MM.1S (cell line): ENCODE measurements around the gene CCDC85C.

ENCODE experiments used
- DNase-seq: peaks from one replicate; pipeline ENCODE4 v3.0.0-alpha.2; 2015
- H2AFZ ChIP-seq: fragments of 300-600 bp; sonication (generic); 2 replicates; pipeline ENCODE4 v1.6.0; 2016; ENCODE audit warnings: antibody characterized with exemption, low read length
- H3F3A ChIP-seq: fragments of 300-600 bp; sonication (generic); 2 replicates; pipeline ENCODE4 v1.6.1; 2016; ENCODE audit warnings: mild to moderate bottlenecking, antibody characterized with exemption, low read length, moderate library complexity, mixed read lengths; ENCODE audit not compliant: insufficient read depth
- H3K27ac ChIP-seq: fragments of 300-600 bp; sonication (generic); 2 replicates; pipeline ENCODE4 v1.5.1; 2016; ENCODE audit warnings: mild to moderate bottlenecking, low read length
- H3K27me3 ChIP-seq: fragments of 300-600 bp; sonication (generic); replicated peaks from 2 replicates; pipeline ENCODE4 v1.6.0; 2016; ENCODE audit warnings: low read length; ENCODE audit not compliant: insufficient read depth
- H3K36me3 ChIP-seq: fragments of 300-600 bp; sonication (generic); replicated peaks from 2 replicates; pipeline ENCODE4 v1.6.1; 2016; ENCODE audit warnings: mild to moderate bottlenecking, low read length, mixed read lengths; ENCODE audit not compliant: insufficient read depth
- H3K4me1 ChIP-seq: fragments of 300-600 bp; sonication (generic); 2 replicates; pipeline ENCODE4 v1.6.1; 2016; ENCODE audit warnings: low read length, mixed read lengths
- H3K4me2 ChIP-seq: fragments of 300-600 bp; sonication (generic); 2 replicates; pipeline ENCODE4 v1.6.0; 2016; ENCODE audit warnings: low read depth, low read length
- H3K4me3 ChIP-seq: fragments of 300-600 bp; sonication (generic); 2 replicates; pipeline ENCODE4 v1.5.1; 2016; ENCODE audit warnings: low read length, mixed read lengths
- H3K79me2 ChIP-seq: fragments of 300-600 bp; sonication (generic); 2 replicates; pipeline ENCODE4 v1.6.1; 2016; ENCODE audit warnings: mixed run types, low read length, mixed read lengths
- H3K9ac ChIP-seq: fragments of 300-600 bp; sonication (generic); 2 replicates; pipeline ENCODE4 v1.6.1; 2016; ENCODE audit warnings: low read length, mixed read lengths
- H3K9me2 ChIP-seq: fragments of 300-600 bp; sonication (generic); replicated peaks from 2 replicates; pipeline ENCODE4 v1.6.1; 2016; ENCODE audit warnings: mild to moderate bottlenecking, low read length, mixed read lengths; ENCODE audit not compliant: insufficient read depth
- H3K9me3 ChIP-seq: fragments of 300-600 bp; sonication (generic); replicated peaks from 2 replicates; pipeline ENCODE4 v1.6.1; 2016; ENCODE audit warnings: mild to moderate bottlenecking, low read length, mixed read lengths; ENCODE audit not compliant: insufficient read depth
- H4K20me1 ChIP-seq: fragments of 300-600 bp; sonication (generic); 2 replicates; pipeline ENCODE4 v1.6.1; 2016; ENCODE audit warnings: mild to moderate bottlenecking, low read length, moderate library complexity, mixed read lengths; ENCODE audit not compliant: insufficient read depth
- EZH2 ChIP-seq: fragments of 300-600 bp; sonication (generic); optimal IDR thresholded peaks from 2 replicates; pipeline ENCODE3; 2017; ENCODE audit warnings: low read depth, mild to moderate bottlenecking, antibody characterized with exemption, low read length, mixed read lengths
- EZH2phosphoT487 ChIP-seq: fragments of 300-600 bp; sonication (generic); IDR thresholded peaks from 2 replicates; pipeline ENCODE4 v1.6.1; 2018; ENCODE audit warnings: antibody characterized with exemption, low read length
- TF ChIP-seq, protein P1 (sequence below): fragments of 300-600 bp; sonication (generic); IDR thresholded peaks from 2 replicates; pipeline ENCODE4 v1.5.1; 2016; ENCODE audit warnings: antibody characterized with exemption, low read length, mixed read lengths

The CCDC85C gene

DNA sequence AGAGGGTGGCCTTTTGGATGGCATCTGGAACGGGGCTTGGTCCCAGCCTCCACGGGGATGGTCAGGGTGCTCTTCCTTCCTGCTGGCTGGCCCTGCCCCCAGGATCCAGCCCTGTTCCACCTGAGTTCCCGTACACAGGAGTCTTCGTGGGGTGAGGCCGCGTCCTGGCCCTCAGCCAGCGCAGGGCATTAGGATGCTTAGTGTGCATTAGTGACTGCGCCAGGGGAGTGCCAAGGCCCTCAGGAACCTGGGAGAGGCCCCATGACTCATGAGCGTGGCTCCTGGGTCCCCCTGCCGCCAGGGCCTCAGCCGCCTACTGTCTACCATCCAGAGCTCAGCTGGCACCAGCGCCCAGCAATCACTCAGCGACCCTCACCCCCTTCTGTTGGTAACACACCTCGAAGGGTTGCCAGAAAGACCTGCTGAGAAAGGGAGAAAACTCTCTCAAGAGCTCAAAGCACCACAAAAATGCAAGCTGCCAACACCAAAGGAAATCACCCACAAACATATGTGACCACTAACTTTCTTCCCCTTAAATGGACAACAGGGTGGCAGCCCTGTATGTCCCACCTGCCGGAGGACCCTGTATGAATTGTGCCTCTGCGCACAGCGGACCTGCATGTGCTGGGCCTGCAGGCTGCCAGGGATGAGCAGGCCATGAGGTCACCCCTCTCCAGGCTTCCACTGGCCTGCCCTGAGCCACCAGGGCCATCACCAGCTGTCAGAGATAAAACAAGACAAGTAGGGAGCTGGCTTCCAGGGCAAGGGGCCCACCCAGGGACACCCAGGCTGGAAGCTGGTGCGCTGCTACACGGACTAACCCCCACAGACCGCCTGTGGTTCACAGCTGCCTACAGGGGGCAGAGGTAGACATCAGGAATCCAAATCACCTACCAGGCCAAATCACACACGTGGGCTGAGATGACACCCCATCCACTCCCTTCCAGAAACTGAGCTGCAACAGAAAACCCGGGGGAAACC lies 28.7 kb downstream of the CCDC85C start:
- Histone ChIP-seq H3K4me3 (no peak overlapping the region), H3K9ac (no peak overlapping the region), H3K9me3 (no peaks in the 10 kb centered on the region), H3K79me2 (no peaks in the 10 kb centered on the region), H3F3A (no peaks in the 10 kb centered on the region), H3K9me2 (no peaks in the 10 kb centered on the region), H2AFZ (no peak overlapping the region), H3K4me2 (no peak overlapping the region), H3K27me3 (no peaks in the 10 kb centered on the region), H3K36me3 (no peaks in the 10 kb centered on the region), H3K4me1 (no peaks in the 10 kb centered on the region), H3K27ac (no peak overlapping the region), H4K20me1 (no peaks in the 10 kb centered on the region)
- TF ChIP-seq, protein P1, sequence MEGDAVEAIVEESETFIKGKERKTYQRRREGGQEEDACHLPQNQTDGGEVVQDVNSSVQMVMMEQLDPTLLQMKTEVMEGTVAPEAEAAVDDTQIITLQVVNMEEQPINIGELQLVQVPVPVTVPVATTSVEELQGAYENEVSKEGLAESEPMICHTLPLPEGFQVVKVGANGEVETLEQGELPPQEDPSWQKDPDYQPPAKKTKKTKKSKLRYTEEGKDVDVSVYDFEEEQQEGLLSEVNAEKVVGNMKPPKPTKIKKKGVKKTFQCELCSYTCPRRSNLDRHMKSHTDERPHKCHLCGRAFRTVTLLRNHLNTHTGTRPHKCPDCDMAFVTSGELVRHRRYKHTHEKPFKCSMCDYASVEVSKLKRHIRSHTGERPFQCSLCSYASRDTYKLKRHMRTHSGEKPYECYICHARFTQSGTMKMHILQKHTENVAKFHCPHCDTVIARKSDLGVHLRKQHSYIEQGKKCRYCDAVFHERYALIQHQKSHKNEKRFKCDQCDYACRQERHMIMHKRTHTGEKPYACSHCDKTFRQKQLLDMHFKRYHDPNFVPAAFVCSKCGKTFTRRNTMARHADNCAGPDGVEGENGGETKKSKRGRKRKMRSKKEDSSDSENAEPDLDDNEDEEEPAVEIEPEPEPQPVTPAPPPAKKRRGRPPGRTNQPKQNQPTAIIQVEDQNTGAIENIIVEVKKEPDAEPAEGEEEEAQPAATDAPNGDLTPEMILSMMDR = no peak
- no peak for TF ChIP-seq EZH2
- TF ChIP-seq EZH2phosphoT487 = no peak
- no peak for DNase-seq

DNA sequence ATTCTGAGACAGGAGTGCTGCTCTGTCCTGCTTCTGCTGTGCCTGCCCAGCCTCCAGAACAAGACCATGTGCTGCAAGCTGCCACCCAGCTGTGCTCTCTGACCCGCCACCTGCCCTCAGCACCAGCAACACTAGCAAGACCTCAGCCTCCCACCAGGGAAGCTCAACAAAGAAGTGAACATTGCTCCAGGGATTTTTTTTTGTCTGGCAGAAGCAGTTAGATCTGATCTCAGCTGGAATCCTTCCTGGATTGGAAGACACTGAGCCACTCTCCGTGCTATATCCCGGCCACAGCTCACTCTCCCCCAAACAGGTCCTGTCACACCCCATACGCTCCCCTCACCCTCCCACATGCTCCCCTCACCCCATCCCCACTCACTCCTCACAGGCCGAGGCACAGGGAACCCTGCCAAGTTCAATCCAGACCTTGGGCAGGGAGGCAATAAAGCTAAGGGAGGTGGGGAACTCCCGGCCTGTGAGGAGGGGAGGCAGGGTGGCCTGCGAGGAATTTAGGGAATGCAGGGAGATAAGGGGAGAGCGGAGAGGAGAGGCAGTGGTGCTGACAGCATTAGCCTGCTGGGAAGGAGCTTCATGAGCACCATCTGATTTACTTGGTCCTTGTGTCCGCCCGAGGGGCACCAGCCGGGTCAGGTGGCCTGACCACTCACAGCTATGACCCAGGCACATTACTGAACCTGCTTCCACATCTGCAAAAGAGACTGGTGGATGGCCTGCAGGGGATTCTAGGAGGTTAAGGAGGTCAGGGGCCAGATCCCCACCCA lies 29.7 kb downstream of the CCDC85C start:
- Histone ChIP-seq H3K27ac (no peak overlapping the region), H3K4me3 (no peak overlapping the region)

DNA sequence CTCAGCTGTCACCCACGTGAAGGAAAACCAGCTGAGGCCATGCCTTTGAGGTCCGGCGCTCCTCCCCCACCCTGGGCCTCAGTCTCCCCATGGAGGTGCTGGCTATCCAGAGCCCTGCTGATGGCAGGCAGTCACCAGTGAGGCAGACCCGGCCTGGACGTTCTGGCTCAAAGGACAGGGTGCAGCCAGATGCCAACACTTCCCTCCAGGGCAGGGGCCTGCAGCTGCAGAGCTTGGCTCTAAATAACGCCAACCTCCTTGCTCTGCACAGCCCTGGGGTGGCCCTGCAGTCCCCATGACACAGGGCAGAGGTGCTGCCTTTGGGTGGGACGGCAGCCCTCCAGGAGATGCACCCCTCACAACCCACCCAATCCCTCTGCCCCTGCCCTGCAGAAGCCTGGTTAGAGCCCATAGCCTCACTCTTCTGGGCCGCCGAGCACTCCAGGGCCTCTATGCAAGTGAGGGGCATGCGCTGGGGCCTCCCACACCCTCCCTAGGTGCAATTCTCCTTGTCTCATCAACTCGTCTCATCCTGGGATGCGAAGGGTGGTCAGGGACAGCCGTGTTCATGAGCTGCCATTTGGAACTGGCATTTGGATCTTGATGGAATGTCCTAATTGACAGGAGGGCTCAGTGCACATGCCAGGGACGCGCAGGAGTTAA lies 30.4 kb downstream of the CCDC85C start:
- Histone ChIP-seq H4K20me1 (no peaks in the 10 kb centered on the region), H3K9ac (no peak overlapping the region), H3K9me2 (no peaks in the 10 kb centered on the region), H3K4me1 (no peaks in the 10 kb centered on the region), H2AFZ (no peak overlapping the region), H3K4me2 (no peak overlapping the region), H3K79me2 (no peaks in the 10 kb centered on the region), H3K36me3 (no peaks in the 10 kb centered on the region), H3F3A (no peaks in the 10 kb centered on the region), H3K9me3 (no peaks in the 10 kb centered on the region), H3K27me3 (no peaks in the 10 kb centered on the region), H3K27ac (no peak overlapping the region), H3K4me3 (no peak overlapping the region)
- DNase-seq = no peak
- TF ChIP-seq EZH2phosphoT487 (no peak), EZH2 (no peak)
- TF ChIP-seq, protein P1 = no peak

More for the DNA sequence above, 29.7 kb downstream of the CCDC85C start:
- H3K79me2 ChIP-seq = no peaks in the 10 kb centered on the region
- H3K36me3 ChIP-seq = no peaks in the 10 kb centered on the region
- TF ChIP-seq EZH2 (no peak), EZH2phosphoT487 (no peak)
- TF ChIP-seq, protein P1 = no peak
- no peaks in the 10 kb centered on the region for H3K9me2 ChIP-seq
- H3K4me1 ChIP-seq = no peaks in the 10 kb centered on the region
- H3K27me3 ChIP-seq = no peaks in the 10 kb centered on the region
- H3K9ac ChIP-seq = no peak overlapping the region
- H2AFZ ChIP-seq = no peak overlapping the region
- no peaks in the 10 kb centered on the region for H3K9me3 ChIP-seq
- no peak for DNase-seq
- no peaks in the 10 kb centered on the region for H3F3A ChIP-seq
- no peak overlapping the region for H3K4me2 ChIP-seq
- H4K20me1 ChIP-seq = no peaks in the 10 kb centered on the region
